Stimulated activated CD4-positive, alpha-beta T cell treated with anti-CD3 and anti-CD28 coated beads, Interleukin-15, amount 100 ng/mL, for 48 hours (primary cell): ENCODE results near the gene YIF1A.
"Not testable (repeated sequence)": the region's sequence is repeated elsewhere in the genome, so short reads cannot be mapped to it uniquely, and the experiment has no call there.

Experiments
- DNase-seq, 2 donors: peaks; one replicate each; pipeline ENCODE4 v3.0.0-alpha.2; 2020; ENCODE audit warnings: low read depth in 2 of 2

Gene YIF1A

GRCh38 chr11:66286699-66287098 is 2.2 kb downstream of the YIF1A start:
- no peak for DNase-seq

GRCh38 chr11:66285250-66285947 is 3.5 kb downstream of the YIF1A start:
- DNase-seq: no peak

GRCh38 chr11:66284526-66285078 is 4.3 kb downstream of the YIF1A start:
- DNase-seq: no peak

GRCh38 chr11:66283461-66284105 is 5.4 kb downstream of the YIF1A start:
- no peak for DNase-seq

- peak; percentile 98 for DNase-seq
These were observed 6.2 kb downstream of the YIF1A start for GRCh38 chr11:66282468-66283455.

- no peak for DNase-seq
These were observed 7.0 kb downstream of the YIF1A start for GRCh38 chr11:66281776-66282467.

GRCh38 chr11:66281001-66281400 is 7.9 kb downstream of the YIF1A start:
- no peak for DNase-seq

- no peak for DNase-seq
These were observed 8.5 kb downstream of the YIF1A start for GRCh38 chr11:66280428-66280827.

- no peak for DNase-seq
These were observed 9.7 kb downstream of the YIF1A start for GRCh38 chr11:66279092-66279734.

GRCh38 chr11:66278363-66279091 is 10.4 kb downstream of the YIF1A start:
- DNase-seq: no peak

GRCh38 chr11:66277471-66278362 is 11.2 kb downstream of the YIF1A start, which contains the start of gene CNIH2:
TSS of gene CNIH2 (plus strand) at chr11:66278175. CDS start at chr11:66278457, 282 bp downstream.
- no peak for DNase-seq

- DNase-seq: not testable (repeated sequence)
These were observed 11.9 kb downstream of the YIF1A start for GRCh38 chr11:66277064-66277463.

GRCh38 chr11:66276619-66277018 is 12.3 kb downstream of the YIF1A start:
- not testable (repeated sequence) for DNase-seq

- no peak for DNase-seq
These were observed 12.8 kb downstream of the YIF1A start for GRCh38 chr11:66275984-66276612.

- no peak for DNase-seq
These were observed 13.5 kb downstream of the YIF1A start for GRCh38 chr11:66275396-66275795.

- no peak for DNase-seq
These were observed 14.7 kb downstream of the YIF1A start for GRCh38 chr11:66274219-66274618.

- DNase-seq: no peak
These were observed 16.3 kb downstream of the YIF1A start for GRCh38 chr11:66272596-66272995.

GRCh38 chr11:66271816-66272215 is 17.1 kb downstream of the YIF1A start:
- DNase-seq: no peak
